NT2/D1 (cell line): ENCODE data around the gene CPED1.
A peak's percentile ranks its signal among the peaks of the same experiment; 100 is the strongest.
"Not testable (repeated sequence)": the region's sequence is repeated elsewhere in the genome, so short reads cannot be mapped to it uniquely, and the experiment has no call there.

Source experiments
- DNase-seq: peaks from one replicate; pipeline ENCODE4 v3.0.0-alpha.2; 2011; ENCODE audit warnings: low read depth, low spot score
- H3K27me3 ChIP-seq: 2 replicates; pipeline ENCODE4 v1.6.0; 2011; ENCODE audit warnings: mild to moderate bottlenecking; ENCODE audit not compliant: insufficient read length, insufficient read depth
- H3K36me3 ChIP-seq: 2 replicates; pipeline ENCODE4 v1.6.1; 2011; ENCODE audit warnings: mild to moderate bottlenecking, low read length, mixed read lengths; ENCODE audit not compliant: insufficient read depth, insufficient read length
- H3K4me1 ChIP-seq: 2 replicates; pipeline ENCODE4 v1.5.1; 2011; ENCODE audit not compliant: insufficient read depth, insufficient read length
- H3K4me3 ChIP-seq: 2 replicates; pipeline ENCODE4 v1.5.1; 2011; ENCODE audit warnings: low read depth; ENCODE audit not compliant: insufficient read length
- H3K9ac ChIP-seq: 2 replicates; pipeline ENCODE4 v1.6.0; 2011; ENCODE audit warnings: low read depth; ENCODE audit not compliant: insufficient read length
- H3K9me3 ChIP-seq: 2 replicates; pipeline ENCODE4 v1.5.1; 2011; ENCODE audit warnings: mild to moderate bottlenecking, low read length; ENCODE audit not compliant: insufficient read depth
- SUZ12 ChIP-seq: IDR thresholded peaks from 2 replicates; pipeline ENCODE4 v1.6.1; 2011; ENCODE audit not compliant: insufficient read length, insufficient read depth; ENCODE audit errors: extremely low read depth
- YY1 ChIP-seq: IDR thresholded peaks from 2 replicates; pipeline ENCODE4 v1.6.1; 2011; ENCODE audit not compliant: insufficient read length, insufficient read depth
- ZNF274 ChIP-seq: IDR thresholded peaks from 2 replicates; pipeline ENCODE4 v1.6.1; 2011; ENCODE audit warnings: mild to moderate bottlenecking, low read depth, low read length

CPED1 gene

GRCh38 chr7:121107923-121108498, 119.5 kb downstream of the CPED1 start:
- no peaks in the 10 kb centered on the region for H3K27me3 ChIP-seq
- peak; percentile 47 for DNase-seq
- no peaks in the 10 kb centered on the region for H3K4me1 ChIP-seq
- H3K9me3 ChIP-seq, result no peaks in the 10 kb centered on the region
- no peak overlapping the region for H3K4me3 ChIP-seq
- no peaks in the 10 kb centered on the region for H3K36me3 ChIP-seq
- TF ChIP-seq SUZ12 (no peak), ZNF274 (no peak), YY1 (no peak)
- H3K9ac ChIP-seq, result no peak overlapping the region

GRCh38 chr7:121109145-121109544, 120.6 kb downstream of the CPED1 start:
- no peak for TF ChIP-seq SUZ12
- no peak for TF ChIP-seq YY1
- TF ChIP-seq ZNF274, result no peak
- Histone ChIP-seq H3K36me3 (no peaks in the 10 kb centered on the region), H3K27me3 (no peaks in the 10 kb centered on the region), H3K9me3 (no peaks in the 10 kb centered on the region), H3K4me1 (no peaks in the 10 kb centered on the region), H3K4me3 (no peak overlapping the region), H3K9ac (no peak overlapping the region)
- DNase-seq, result no peak

GRCh38 chr7:121113288-121113687, 124.8 kb downstream of the CPED1 start:
- DNase-seq, result no peak
- H3K4me3 ChIP-seq, result no peak overlapping the region
- H3K27me3 ChIP-seq, result no peaks in the 10 kb centered on the region
- TF ChIP-seq SUZ12 (no peak), ZNF274 (no peak)
- H3K36me3 ChIP-seq, result no peaks in the 10 kb centered on the region
- H3K4me1 ChIP-seq, result no peaks in the 10 kb centered on the region
- no peaks in the 10 kb centered on the region for H3K9me3 ChIP-seq
- H3K9ac ChIP-seq, result no peak overlapping the region

- Histone ChIP-seq H3K9me3 (no peaks in the 10 kb centered on the region), H3K4me3 (no peak overlapping the region), H3K9ac (no peak overlapping the region), H3K27me3 (no peaks in the 10 kb centered on the region), H3K4me1 (no peaks in the 10 kb centered on the region), H3K36me3 (no peaks in the 10 kb centered on the region)
- TF ChIP-seq SUZ12 (no peak), YY1 (no peak), ZNF274 (no peak)
- no peak for DNase-seq
Observed at GRCh38 chr7:121116396-121116795, 127.9 kb downstream of the CPED1 start.

GRCh38 chr7:121119047-121119446, 130.5 kb downstream of the CPED1 start:
- no peaks in the 10 kb centered on the region for H3K36me3 ChIP-seq
- H3K9me3 ChIP-seq, result no peaks in the 10 kb centered on the region
- TF ChIP-seq YY1, result no peak
- TF ChIP-seq ZNF274, result no peak
- no peak for TF ChIP-seq SUZ12
- no peaks in the 10 kb centered on the region for H3K27me3 ChIP-seq
- no peak overlapping the region for H3K9ac ChIP-seq
- H3K4me1 ChIP-seq, result no peaks in the 10 kb centered on the region
- no peak for DNase-seq
- H3K4me3 ChIP-seq, result no peak overlapping the region

- no peaks in the 10 kb centered on the region for H3K4me1 ChIP-seq
- no peaks in the 10 kb centered on the region for H3K27me3 ChIP-seq
- no peak overlapping the region for H3K9ac ChIP-seq
- no peak for DNase-seq
- H3K9me3 ChIP-seq, result no peaks in the 10 kb centered on the region
- TF ChIP-seq SUZ12 (no peak), YY1 (no peak), ZNF274 (no peak)
- H3K36me3 ChIP-seq, result no peaks in the 10 kb centered on the region
- no peak overlapping the region for H3K4me3 ChIP-seq
Observed at GRCh38 chr7:121123032-121123431, 134.5 kb downstream of the CPED1 start.

- not testable (repeated sequence) for H3K27me3 ChIP-seq, DNase-seq, H3K4me1 ChIP-seq, H3K36me3 ChIP-seq, H3K4me3 ChIP-seq, H3K9me3 ChIP-seq, H3K9ac ChIP-seq
Observed at GRCh38 chr7:121125454-121125853, 136.9 kb downstream of the CPED1 start.

- no peak overlapping the region for H3K9ac ChIP-seq
- no peaks in the 10 kb centered on the region for H3K4me1 ChIP-seq
- no peak for TF ChIP-seq SUZ12
- no peak for TF ChIP-seq YY1
- no peak for TF ChIP-seq ZNF274
- H3K36me3 ChIP-seq, result no peaks in the 10 kb centered on the region
- H3K27me3 ChIP-seq, result no peaks in the 10 kb centered on the region
- H3K4me3 ChIP-seq, result no peak overlapping the region
- H3K9me3 ChIP-seq, result no peaks in the 10 kb centered on the region
- DNase-seq, result no peak
Observed at GRCh38 chr7:121126201-121126600, 137.7 kb downstream of the CPED1 start.
